ENCODE data around the gene FTCD.
"Not testable (repeated sequence)": the region's sequence is repeated elsewhere in the genome, so short reads cannot be mapped to it uniquely, and the experiment has no call there.

The FTCD gene

GRCh38 chr21:46155514-46156377 is at the start of gene FTCD:
Gene FTCD, minus strand, starts transcription at chr21:46155579. Its CDS starts 56 bp downstream, at chr21:46155523.
- H3K4me3 ChIP-seq (ENCODE audit: low read length): no peak within 1 kb of the TSS

GRCh38 chr21:46205166-46205565 is 49.8 kb upstream of the FTCD start:
- no peak overlapping the region for H3K4me3 ChIP-seq (ENCODE audit: low read length)
- TF ChIP-seq ZNF274 (IDR thresholded peaks at IDR 0.05; ENCODE audit: low read depth, low read length): no peak

More at GRCh38 chr21:46155514-46156377, at the start of gene FTCD:
- TF ChIP-seq ZNF274 (IDR thresholded peaks at IDR 0.05; ENCODE audit: low read depth, low read length): no peak

DNA sequence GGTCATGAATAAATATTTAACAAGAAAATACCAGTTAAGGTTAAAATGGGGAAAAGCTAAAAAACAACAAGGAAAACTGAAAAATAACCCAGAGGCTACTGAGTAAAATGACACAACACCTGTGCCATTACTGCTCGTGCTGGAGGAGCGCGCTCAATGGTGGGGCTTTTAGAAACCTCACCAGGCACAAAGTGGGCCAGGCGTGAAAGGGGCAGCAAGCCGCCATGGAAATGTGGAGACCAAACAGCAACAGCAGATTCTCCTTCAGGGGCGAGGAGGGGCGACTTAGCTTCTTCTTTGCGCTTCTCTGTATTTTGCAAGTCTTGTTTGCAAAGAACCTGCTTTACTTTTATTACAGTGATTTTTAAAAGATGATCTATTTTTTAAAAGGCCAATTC is 47.8 kb upstream of the FTCD start:
- H3K4me3 ChIP-seq (ENCODE audit: low read length): no peak overlapping the region
- TF ChIP-seq ZNF274 (IDR thresholded peaks at IDR 0.05; ENCODE audit: low read depth, low read length): no peak

GRCh38 chr21:46202592-46203202 is 47.3 kb upstream of the FTCD start:
- TF ChIP-seq ZNF274 (IDR thresholded peaks at IDR 0.05; ENCODE audit: low read depth, low read length): no peak
- H3K4me3 ChIP-seq (ENCODE audit: low read length): no peak overlapping the region

- H3K4me3 ChIP-seq (ENCODE audit: low read length): not testable (repeated sequence)
Measured at GRCh38 chr21:46200877-46201803, 45.8 kb upstream of the FTCD start.

DNA sequence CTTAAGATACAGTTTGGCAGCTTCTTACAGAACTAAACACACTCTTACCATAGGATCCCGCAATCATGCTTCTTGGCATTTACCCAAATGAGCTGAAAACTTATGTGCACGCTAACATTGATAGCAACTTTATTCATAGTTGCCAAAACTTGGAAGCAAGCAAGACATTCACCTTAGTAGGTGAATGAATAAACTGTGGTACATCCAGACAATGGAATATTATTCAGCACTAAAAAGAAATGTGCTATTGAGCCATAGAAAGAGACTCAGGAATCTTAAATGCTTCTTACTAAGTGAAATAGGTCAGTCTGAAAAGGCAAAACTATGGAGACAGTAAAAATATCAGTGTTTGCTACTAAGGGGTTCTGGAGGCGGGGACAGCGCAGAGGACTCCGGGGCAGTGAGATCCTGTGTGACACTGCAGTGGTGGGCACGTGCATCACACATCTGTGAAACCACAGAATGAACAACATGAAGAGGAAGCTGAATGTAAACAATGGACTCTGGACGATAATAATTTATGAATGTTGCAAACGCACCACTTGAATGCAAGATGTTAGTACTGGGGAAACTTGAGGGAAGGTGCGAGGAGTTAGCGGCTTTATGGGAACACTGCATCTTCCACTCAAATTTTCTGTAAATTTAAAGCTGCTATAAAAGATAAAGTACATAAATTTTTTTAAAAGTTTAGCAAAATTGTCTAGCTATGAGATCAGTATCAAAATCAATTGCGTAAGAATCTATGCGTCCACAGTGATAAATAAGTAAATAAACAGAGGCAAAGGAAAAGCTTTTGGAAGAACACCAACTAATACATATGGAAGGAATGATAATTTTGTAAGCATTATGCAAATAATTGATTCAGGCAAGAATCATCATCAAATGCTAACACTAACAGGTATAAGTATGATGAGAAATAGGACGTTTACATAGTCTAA is 44.3 kb upstream of the FTCD start:
- H3K4me3 ChIP-seq (ENCODE audit: low read length): no peak overlapping the region
- no peak for TF ChIP-seq ZNF274 (IDR thresholded peaks at IDR 0.05; ENCODE audit: low read depth, low read length)

- no peak for TF ChIP-seq ZNF274 (IDR thresholded peaks at IDR 0.05; ENCODE audit: low read depth, low read length)
- no peak overlapping the region for H3K4me3 ChIP-seq (ENCODE audit: low read length)
Measured at GRCh38 chr21:46196733-46197132, 41.4 kb upstream of the FTCD start.

DNA sequence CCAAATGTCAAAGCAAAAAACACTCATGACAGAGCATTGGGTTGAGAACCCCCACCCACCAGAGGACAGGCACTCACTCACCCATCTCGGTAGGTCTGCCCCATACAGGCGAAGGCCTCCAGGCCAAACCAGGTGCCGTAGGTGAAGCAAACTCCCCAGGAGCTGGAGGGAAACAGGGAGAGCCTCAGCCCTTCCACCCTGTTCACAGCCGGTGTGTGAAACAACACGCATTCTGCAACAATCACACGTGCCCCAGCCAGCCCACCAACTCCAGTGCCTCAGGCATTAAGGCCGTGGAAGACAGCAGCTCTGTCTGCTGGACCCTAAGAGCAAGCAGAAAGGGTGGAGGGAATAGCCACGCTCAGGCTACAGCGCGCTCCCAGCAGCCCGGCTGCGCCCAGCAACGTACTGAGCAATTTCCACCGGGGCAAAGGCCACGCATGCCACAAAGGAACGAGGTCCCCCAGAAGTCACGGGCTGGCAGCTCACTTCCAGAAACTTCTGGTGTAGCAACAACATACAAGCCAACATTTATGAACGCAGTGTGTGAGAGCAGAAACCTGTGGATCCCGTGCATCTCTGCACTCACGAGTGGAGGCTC is 40.3 kb upstream of the FTCD start:
- H3K4me3 ChIP-seq (ENCODE audit: low read length): no peak overlapping the region
- TF ChIP-seq ZNF274 (IDR thresholded peaks at IDR 0.05; ENCODE audit: low read depth, low read length): no peak

GRCh38 chr21:46194374-46195334 is 39.3 kb upstream of the FTCD start:
- no peak for TF ChIP-seq ZNF274 (IDR thresholded peaks at IDR 0.05; ENCODE audit: low read depth, low read length)
- no peak overlapping the region for H3K4me3 ChIP-seq (ENCODE audit: low read length)

- H3K4me3 ChIP-seq (ENCODE audit: low read length): no peak overlapping the region
- no peak for TF ChIP-seq ZNF274 (IDR thresholded peaks at IDR 0.05; ENCODE audit: low read depth, low read length)
Measured at GRCh38 chr21:46193829-46194373, 38.5 kb upstream of the FTCD start.

DNA sequence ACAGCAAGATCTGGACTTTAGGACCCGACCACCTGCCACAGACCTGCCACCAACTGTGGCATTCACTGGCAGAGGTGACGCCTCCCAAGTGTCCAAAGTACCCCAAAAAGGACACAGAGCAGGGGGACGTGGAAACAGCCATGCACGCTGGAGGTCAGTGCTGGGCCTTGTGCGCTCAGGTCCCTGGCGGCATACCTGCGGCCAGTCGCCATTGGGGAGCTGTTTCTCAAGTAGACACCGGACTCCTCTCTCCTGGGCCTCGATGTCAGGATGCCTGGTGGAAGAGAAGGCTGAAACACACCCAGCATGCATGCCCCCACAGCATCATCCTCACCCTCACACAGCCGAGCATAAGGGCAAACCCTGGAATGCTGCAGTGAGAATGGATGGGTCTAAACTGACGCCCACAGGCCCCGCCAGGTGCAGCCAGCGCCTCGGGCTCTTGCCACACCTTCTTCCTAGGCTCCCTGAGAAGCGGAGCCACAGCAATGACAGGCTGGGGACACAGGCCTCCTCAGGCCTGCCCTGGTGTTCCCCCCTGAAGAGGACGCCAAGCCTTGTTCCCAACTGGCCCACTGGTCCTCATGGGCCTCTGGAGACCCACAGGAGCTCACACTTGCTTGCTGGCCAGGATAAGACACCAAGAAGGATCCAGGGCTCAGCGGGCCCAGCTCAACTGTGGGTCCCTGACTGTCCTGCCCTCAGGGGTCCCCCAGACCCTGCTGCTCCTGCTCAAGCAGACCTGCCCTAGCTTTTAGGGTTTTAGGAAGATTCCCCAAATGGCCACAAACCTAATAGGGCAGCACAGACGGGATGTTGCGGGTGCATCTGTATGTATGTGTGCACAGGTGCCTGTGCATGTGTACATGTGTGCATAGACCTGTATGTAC is 36.6 kb upstream of the FTCD start:
- H3K4me3 ChIP-seq (ENCODE audit: low read length): no peak overlapping the region
- no peak for TF ChIP-seq ZNF274 (IDR thresholded peaks at IDR 0.05; ENCODE audit: low read depth, low read length)
